ENCODE measurements around the gene CCL13. TPM values are rescaled to one million over a fixed set of nuclear protein-coding genes. Genes with fewer than 3 reads are reported as not detected.

CCL13 gene
- total and polyA plus RNA-seq, 10 of the 15 experiments (the other 5 are each of a cell fraction or from before 2014, with no cell fraction given), result not detected

DNA sequence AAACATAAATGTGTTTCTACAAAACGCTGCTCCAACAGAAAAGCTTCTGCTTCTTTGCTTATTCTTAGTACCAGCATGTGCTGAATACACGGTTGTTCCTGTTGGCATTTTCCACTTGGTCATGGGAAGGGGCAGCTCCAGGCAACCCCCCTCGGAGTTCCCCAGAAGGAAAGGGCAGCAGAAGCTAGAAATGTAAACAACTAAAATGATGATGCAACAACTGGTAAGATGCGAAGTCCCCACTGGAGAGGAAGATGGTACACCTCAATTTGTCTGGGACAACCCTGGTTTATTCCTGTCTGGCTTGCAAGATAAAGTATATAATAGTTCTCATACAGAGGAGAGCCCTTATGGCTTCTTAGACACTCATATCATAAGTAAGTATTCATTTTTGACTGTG, 9.2 kb upstream of the CCL13 start:
- WGBS (ENCODE audit: insufficient coverage, insufficient replicate concordance, low lambda C conversion rate, missing lambda C conversion rate), result 0% methylated on average over 4 of the region's 4 CpGs
- intact Hi-C loops (cut with micrococcal nuclease; ENCODE audit: unreplicated experiment) (no loop called here), in situ Hi-C loops (cut with MboI) (no loop called here)
- no peak overlapping the region for H3K4me3 ChIP-seq
- ChIA-PET POLR2A (no interaction called here), SMC1A (ENCODE audit: uncharacterized antibody, unreplicated experiment) (no interaction called here), RAD21 (ENCODE audit: unreplicated experiment) (no interaction called here), CTCF (no interaction called here)
- no peak overlapping the region for H3K9ac ChIP-seq (ENCODE audit: control insufficient read depth, insufficient read depth, low read length)
- no peak for FAIRE-seq
- H3K27ac ChIP-seq (ENCODE audit: control insufficient read depth, insufficient read depth), result no peak overlapping the region
- H3K36me3 ChIP-seq (ENCODE audit: control insufficient read depth in 2 of 2, insufficient read depth in 2 of 2, low read length in 1 of 2), result no peaks in the 10 kb centered on the region
- H4K20me1 ChIP-seq (ENCODE audit: control insufficient read depth, insufficient read depth), result no peaks in the 10 kb centered on the region
- H3K4me2 ChIP-seq (ENCODE audit: control insufficient read depth, insufficient read depth), result no peak overlapping the region
- no peak for ATAC-seq
- TF ChIP-seq CBFB (IDR thresholded peaks at IDR 0.05; ENCODE audit: low read depth), result no peak
- TF ChIP-seq ZNF24 (IDR thresholded peaks at IDR 0.05), result no peak
- no peak for TF ChIP-seq JUNB (IDR thresholded peaks at IDR 0.05)
- no peak for TF ChIP-seq HCFC1 (IDR thresholded peaks at IDR 0.05; ENCODE audit: low read length)
- TF ChIP-seq CEBPB (IDR thresholded peaks at IDR 0.05; ENCODE audit: borderline replicate concordance in 1 of 2, low read depth in 2 of 2, low read length in 2 of 2), result no peak
- TF ChIP-seq CREM (IDR thresholded peaks at IDR 0.05; ENCODE audit: low read depth), result no peak
- no peak for TF ChIP-seq MEF2A (IDR thresholded peaks at IDR 0.05; ENCODE audit: insufficient read depth, low read depth, low read length)
- TF ChIP-seq HDAC6 (IDR thresholded peaks at IDR 0.05; ENCODE audit: unreplicated experiment), result no peak
- TF ChIP-seq BHLHE40 (IDR thresholded peaks at IDR 0.05; ENCODE audit: borderline replicate concordance in 1 of 2, low read depth in 2 of 2, low read length in 1 of 2), result no peak
- TF ChIP-seq SREBF1 (IDR thresholded peaks at IDR 0.05; ENCODE audit: low read length), result no peak
- TF ChIP-seq SMC3 (IDR thresholded peaks at IDR 0.05; ENCODE audit: borderline replicate concordance, low read length), result no peak
- no peak for TF ChIP-seq MTA2 (IDR thresholded peaks at IDR 0.05; ENCODE audit: low read depth)
- TF ChIP-seq RAD21 (IDR thresholded peaks at IDR 0.05; ENCODE audit: insufficient read depth, low read depth, low read length), result no peak
- no peak for TF ChIP-seq POLR2A (IDR thresholded peaks at IDR 0.05; ENCODE audit: low read depth, low read length)
- no peak for TF ChIP-seq SUPT20H (IDR thresholded peaks at IDR 0.05; ENCODE audit: borderline replicate concordance, control insufficient read depth, low read depth, low read length)
- H3K9me3 ChIP-seq (replicated peaks; ENCODE audit: control insufficient read depth, insufficient read depth, low read length), result no peaks in the 10 kb centered on the region
- no peak overlapping the region for H2AFZ ChIP-seq (ENCODE audit: control insufficient read depth, low read depth, low read length)
- no TSS peak for BruUV-seq (replicated peaks)
- no peaks in the 10 kb centered on the region for H3K4me1 ChIP-seq (ENCODE audit: control insufficient read depth, insufficient read depth, low read length)
- DNase-seq (ENCODE audit: low read depth, low spot score), result no peak
- no peaks in the 10 kb centered on the region for H3K79me2 ChIP-seq (ENCODE audit: control insufficient read depth, insufficient read depth, low read length)
- H3K27me3 ChIP-seq (replicated peaks in 1 of 2; ENCODE audit: control insufficient read depth in 2 of 2, insufficient read depth in 2 of 2, low read length in 1 of 2), result no peaks in the 10 kb centered on the region; a peak in 1 of 4 replicates

Measured in GM12878 (cell line).